SK-N-SH treated with all-trans-retinoic acid at 6 μM for 48 hours (cell line): ENCODE measurements around the gene FN1.

Experiments
- GLIS3 ChIP-seq: fragments of 250-450 bp; sonication (Bioruptor Pico); IDR thresholded peaks from 2 replicates; pipeline ENCODE4 v1.5.0; 2020; ENCODE audit warnings: mild to moderate bottlenecking, moderate library complexity
- OSR1 ChIP-seq: fragments of 250-450 bp; sonication (Bioruptor Pico); IDR thresholded peaks from 2 replicates; pipeline ENCODE4 v1.8.0; 2022; ENCODE audit warnings: moderate library complexity, mild to moderate bottlenecking, inconsistent platforms
- PATZ1 ChIP-seq: fragments of 250-450 bp; sonication (Bioruptor Pico); IDR thresholded peaks from 2 replicates; pipeline ENCODE4 v1.8.0; 2020; ENCODE audit warnings: mild to moderate bottlenecking, moderate library complexity, borderline replicate concordance
- ZFP3 ChIP-seq: fragments of 250-450 bp; sonication (Bioruptor Pico); IDR thresholded peaks from 2 replicates; pipeline ENCODE4 v1.5.0; 2020; ENCODE audit warnings: mild to moderate bottlenecking, moderate library complexity
- ZFP30 ChIP-seq: fragments of 450-650 bp; formaldehyde crosslinking; IDR thresholded peaks from 2 replicates; pipeline ENCODE4 v1.5.0; 2022; ENCODE audit warnings: mild to moderate bottlenecking, moderate library complexity
- TF ChIP-seq, protein P1 (sequence below): fragments of 250-450 bp; sonication (Bioruptor Pico); IDR thresholded peaks from 2 replicates; pipeline ENCODE4 v1.8.0; 2021; ENCODE audit warnings: low read depth, mild to moderate bottlenecking, moderate library complexity, borderline replicate concordance

DNA sequence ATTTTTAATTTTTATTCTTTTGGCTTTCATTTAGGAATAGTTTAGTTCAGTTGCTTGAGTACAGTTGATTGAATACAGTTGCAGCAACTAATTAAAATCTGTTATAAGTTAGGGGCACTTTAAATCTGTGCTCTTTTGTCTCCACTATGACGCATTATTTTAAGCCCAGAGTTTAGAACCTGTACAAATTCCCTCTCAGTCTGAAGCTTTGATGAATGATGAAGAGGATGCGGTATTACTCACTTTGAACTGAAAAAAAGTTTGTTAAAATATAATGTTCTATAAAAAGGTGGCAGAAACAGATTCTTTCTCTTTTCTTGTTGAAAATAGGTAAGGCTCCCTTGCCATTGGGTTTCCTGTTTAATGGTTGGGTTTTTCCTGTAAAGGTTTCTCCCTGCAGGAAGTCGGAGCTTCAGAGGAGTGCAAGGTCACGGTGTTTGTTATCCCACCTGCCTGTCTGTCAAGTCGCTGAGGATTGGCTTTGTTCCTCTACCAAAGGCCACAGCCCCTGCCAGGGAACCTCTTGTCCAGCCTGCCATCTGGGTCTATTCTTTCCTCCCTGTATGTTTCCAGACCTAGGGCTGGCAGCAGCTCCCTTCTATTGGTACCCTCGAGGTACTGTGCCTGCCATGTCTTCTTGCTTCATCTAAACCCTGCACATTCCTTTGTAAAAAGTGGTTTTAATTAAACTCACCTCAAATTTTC lies 43.8 kb upstream of the FN1 start:
- TF ChIP-seq OSR1 (CRISPR knock-in tag) (no peak), ZFP3 (CRISPR knock-in tag) (no peak), GLIS3 (CRISPR knock-in tag) (no peak), PATZ1 (CRISPR knock-in tag) (no peak), ZFP30 (CRISPR knock-in tag) (no peak)
- TF ChIP-seq, protein P1, sequence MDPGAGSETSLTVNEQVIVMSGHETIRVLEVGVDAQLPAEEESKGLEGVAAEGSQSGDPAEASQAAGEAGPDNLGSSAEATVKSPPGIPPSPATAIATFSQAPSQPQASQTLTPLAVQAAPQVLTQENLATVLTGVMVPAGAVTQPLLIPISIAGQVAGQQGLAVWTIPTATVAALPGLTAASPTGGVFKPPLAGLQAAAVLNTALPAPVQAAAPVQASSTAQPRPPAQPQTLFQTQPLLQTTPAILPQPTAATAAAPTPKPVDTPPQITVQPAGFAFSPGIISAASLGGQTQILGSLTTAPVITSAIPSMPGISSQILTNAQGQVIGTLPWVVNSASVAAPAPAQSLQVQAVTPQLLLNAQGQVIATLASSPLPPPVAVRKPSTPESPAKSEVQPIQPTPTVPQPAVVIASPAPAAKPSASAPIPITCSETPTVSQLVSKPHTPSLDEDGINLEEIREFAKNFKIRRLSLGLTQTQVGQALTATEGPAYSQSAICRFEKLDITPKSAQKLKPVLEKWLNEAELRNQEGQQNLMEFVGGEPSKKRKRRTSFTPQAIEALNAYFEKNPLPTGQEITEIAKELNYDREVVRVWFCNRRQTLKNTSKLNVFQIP, result no peak
